GM12864 (cell line): ENCODE measurements around the gene ABLIM2.

Experiments used
- DNase-seq: peaks from one replicate; pipeline ENCODE4 v3.0.0-alpha.2; 2011; ENCODE audit warnings: low read depth
- H3K4me3 ChIP-seq: 2 replicates; pipeline ENCODE4 v1.5.1; 2011; ENCODE audit warnings: mild to moderate bottlenecking, low read depth, low read length, control low read depth
- TF ChIP-seq, protein P1 (sequence below): IDR thresholded peaks from 2 replicates; pipeline ENCODE4 v1.5.1; 2011; ENCODE audit warnings: low read depth, mild to moderate bottlenecking, moderate library complexity, low read length, control low read depth, inconsistent platforms; ENCODE audit errors: missing control alignments

The ABLIM2 gene

DNA sequence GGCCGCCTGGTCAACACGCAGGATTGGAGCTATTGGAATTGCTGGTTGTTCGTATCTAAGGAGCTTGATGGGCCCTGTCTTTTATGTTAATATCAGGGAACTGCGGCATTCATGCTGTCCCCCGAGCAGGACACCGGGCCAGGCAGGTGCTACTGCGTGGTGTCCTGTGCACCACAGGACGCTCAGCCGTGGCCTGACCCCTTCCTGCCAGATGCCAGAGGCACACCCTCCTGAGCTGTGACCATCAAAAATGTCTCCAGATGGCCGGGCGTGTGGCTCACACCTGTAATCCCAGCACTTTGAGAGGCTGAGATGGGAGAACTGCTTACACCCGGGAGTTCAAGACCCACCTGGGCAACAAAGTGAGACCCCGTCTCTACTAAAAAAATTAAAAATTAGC is 32.1 kb downstream of the ABLIM2 start:
- H3K4me3 ChIP-seq: no peak overlapping the region
- no peak for DNase-seq
- TF ChIP-seq, protein P1, sequence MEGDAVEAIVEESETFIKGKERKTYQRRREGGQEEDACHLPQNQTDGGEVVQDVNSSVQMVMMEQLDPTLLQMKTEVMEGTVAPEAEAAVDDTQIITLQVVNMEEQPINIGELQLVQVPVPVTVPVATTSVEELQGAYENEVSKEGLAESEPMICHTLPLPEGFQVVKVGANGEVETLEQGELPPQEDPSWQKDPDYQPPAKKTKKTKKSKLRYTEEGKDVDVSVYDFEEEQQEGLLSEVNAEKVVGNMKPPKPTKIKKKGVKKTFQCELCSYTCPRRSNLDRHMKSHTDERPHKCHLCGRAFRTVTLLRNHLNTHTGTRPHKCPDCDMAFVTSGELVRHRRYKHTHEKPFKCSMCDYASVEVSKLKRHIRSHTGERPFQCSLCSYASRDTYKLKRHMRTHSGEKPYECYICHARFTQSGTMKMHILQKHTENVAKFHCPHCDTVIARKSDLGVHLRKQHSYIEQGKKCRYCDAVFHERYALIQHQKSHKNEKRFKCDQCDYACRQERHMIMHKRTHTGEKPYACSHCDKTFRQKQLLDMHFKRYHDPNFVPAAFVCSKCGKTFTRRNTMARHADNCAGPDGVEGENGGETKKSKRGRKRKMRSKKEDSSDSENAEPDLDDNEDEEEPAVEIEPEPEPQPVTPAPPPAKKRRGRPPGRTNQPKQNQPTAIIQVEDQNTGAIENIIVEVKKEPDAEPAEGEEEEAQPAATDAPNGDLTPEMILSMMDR: no peak

DNA sequence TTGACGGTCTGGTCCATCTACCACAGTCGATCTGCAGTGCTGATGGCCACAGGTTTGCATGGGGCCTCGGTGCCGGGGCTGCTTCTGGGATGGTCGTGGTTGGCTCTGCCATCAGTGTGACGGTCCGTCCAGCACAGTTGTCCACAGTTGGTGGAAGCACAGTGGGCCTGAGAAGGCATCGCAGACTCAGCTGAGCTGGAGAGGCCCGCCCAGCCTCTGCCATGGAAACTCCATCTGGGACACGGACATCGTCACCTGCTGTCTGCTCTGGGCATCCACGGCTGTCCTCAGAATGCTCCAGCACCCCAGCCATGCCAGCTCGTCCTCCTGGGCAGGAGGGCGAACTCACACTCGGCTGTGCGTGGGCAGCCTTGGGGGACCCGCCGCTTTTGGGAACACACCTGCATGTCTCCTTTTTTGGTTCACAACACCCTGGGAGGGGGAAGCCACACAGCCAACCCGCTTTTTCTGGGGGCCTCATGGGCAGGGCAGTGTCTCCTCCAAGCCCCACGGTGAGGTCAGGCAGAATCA is 33.0 kb downstream of the ABLIM2 start:
- no peak overlapping the region for H3K4me3 ChIP-seq
- DNase-seq: no peak
- TF ChIP-seq, protein P1: no peak

DNA sequence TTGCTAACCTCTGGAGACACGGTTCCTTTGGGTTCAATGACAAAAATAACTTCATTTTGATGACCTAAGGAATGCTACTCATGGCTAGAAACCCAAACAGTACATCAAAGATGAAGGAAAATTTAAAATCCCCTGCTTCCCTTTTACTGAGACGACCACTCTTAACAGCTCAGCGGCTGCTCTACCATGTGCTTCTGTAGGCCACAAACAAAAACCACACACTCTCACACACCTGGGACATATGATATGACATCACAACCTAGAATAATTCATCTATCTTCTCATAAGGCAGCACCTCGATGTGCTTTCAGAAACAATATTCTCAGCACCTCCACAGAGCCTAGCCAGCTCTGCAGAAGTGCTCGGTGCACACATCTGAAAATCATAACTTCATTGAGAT is 34.7 kb downstream of the ABLIM2 start:
- TF ChIP-seq, protein P1: no peak
- no peak overlapping the region for H3K4me3 ChIP-seq
- DNase-seq: no peak

DNA sequence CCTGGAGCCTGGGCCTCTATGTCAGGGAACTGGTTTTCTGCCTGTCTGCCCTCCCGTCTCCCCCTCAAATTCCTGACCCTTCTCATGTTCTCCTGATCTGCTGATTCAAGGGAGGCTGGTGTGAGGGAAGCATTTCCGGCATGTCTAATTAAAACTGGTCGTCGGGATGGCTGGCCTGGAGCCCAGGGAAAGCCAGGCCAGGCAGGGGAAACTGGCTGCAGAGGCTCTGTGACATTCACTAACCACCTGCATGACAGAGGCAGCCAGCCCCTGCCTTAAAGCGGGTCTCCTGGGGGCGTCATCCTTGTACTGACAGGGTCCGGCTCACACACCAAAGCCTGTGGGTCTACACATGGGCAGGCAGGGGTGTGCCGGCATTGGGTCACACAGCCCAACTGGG is 35.2 kb downstream of the ABLIM2 start:
- DNase-seq: no peak
- H3K4me3 ChIP-seq: no peak overlapping the region
- TF ChIP-seq, protein P1: no peak

DNA sequence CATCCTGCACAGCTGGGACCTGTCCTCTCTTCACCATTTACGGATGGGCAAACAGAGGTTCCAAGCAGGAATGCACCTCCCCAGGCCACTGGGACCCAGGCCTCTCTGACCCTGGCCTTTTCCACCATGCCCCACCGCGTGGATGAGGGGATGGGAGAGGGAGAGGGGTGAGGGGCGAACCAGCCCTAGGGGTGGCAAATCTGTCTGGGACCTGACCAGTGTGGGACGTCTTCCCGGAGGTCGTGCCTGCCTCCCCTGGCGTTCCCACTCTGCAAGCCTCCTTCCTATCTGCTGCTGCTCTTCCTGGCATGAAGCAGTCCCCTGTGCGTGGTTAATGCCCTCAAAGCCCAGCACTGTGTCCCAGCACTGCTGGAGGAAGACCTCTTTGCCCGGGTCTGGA is 35.9 kb downstream of the ABLIM2 start:
- no peak overlapping the region for H3K4me3 ChIP-seq
- TF ChIP-seq, protein P1: no peak
- no peak for DNase-seq

DNA sequence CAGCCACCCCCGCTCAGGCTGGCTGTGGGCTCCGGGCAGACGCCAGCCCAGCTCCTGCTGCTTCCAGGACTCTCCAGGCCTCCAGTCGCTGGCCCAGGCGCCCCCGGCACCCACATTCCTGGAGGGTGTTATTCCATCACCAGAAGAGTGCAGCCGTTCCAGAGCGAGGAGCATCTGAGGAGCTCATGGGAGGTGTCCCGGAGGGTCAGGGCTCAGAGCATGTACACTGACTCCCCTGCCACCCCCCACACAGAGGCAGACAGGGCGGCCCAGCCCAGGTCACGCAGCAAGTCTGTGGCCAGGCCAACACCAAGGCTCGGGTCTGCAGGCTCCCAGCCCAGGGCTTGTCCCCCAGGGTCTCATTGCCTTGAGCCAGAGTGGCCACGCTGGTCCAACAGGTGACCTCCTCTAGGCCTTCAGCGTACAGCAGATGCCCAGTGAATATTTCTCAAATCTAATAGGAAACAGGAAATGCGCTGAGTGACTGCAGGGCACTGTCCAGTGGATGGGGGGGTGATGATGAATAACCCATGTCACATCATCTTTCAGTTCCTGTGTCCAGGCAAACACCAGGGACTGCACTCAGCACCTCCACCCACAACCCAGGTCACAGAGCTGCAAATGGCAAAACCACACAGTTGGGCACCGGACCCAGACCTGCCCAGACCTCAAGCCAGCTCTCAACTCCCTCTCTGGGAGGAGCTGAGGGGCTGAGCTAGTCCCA is 37.2 kb downstream of the ABLIM2 start:
- TF ChIP-seq, protein P1: no peak
- DNase-seq: no peak
- H3K4me3 ChIP-seq: no peak overlapping the region

DNA sequence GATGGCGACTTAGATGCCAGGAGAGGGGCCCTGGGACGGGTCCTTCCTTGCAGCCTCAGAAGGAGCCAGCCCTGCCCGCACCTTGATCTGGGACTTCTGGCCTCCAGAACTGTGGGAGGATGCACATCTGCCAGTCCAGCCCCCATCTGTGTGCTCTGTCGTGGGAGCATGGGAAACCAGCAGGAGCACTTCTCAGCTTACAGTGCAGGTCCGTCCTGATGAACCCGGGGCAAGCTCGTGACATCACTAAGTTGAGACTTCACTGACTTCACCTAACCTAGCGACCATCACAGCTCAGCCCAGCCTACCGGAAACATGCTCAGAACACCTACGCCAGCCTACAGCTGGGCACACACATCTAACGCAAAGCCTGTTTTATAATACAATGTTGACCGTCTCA is 38.1 kb downstream of the ABLIM2 start:
- no peak for DNase-seq
- TF ChIP-seq, protein P1: no peak
- no peak overlapping the region for H3K4me3 ChIP-seq
